Measurements from ENCODE around the gene INPP5A. TPM values are rescaled to one million over a fixed set of nuclear protein-coding genes. Genes with fewer than 3 reads are reported as not detected.

INPP5A gene
- total RNA-seq, 1 experiment from 2014 or later: 14.7 TPM

DNA sequence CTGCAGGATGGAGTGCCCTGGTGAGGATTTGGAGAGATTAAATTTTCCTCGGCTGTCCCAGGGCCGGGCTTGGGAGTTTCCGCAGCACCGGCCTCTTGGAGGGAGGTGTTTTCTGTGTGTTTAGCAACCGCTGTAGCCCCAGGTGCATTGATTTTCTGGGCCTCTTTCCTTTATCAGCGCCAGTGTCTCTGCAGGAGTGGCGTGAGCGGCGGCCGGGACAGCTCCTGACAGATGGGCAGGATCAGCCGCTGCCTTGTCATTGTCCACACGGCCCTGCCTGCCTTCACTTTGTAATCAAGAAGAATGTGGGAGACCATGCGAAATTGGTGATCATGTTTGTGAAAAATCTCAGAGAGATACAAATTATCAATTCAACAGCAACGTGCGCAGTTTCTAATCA lies 216.0 kb downstream of the INPP5A start:
- H3K9me3 Mint-ChIP-seq (ENCODE audit: unreplicated experiment): peaks cover 8% of the 10 kb centered on the region
- no peak overlapping the region for H3K4me3 Mint-ChIP-seq (ENCODE audit: unreplicated experiment)
- CTCF ChIA-PET: interaction anchor here (0.7 kb wide), 1 partner anchor 576 kb away, joined by 3 read pairs; no protein-coding TSS in a partner anchor
- BruUV-seq (replicated peaks): no TSS peak
- intact Hi-C loops (cut with micrococcal nuclease): no loop called here
- H3K4me1 Mint-ChIP-seq (ENCODE audit: insufficient read depth, unreplicated experiment): no peaks in the 10 kb centered on the region
- POLR2A ChIA-PET: interaction anchor here (0.5 kb wide), 1 partner anchor 22 kb away, joined by 3 read pairs; no protein-coding TSS in a partner anchor
- DNase-seq (ENCODE audit: unreplicated experiment): no peak
- H3K36me3 Mint-ChIP-seq (ENCODE audit: insufficient read depth, unreplicated experiment): peaks cover 11% of the 10 kb centered on the region
- no peaks in the 10 kb centered on the region for H3K27me3 Mint-ChIP-seq (ENCODE audit: insufficient read depth, unreplicated experiment)
- H3K27ac Mint-ChIP-seq (ENCODE audit: low read depth, unreplicated experiment): no peak overlapping the region
- TF ChIP-seq, protein P1, sequence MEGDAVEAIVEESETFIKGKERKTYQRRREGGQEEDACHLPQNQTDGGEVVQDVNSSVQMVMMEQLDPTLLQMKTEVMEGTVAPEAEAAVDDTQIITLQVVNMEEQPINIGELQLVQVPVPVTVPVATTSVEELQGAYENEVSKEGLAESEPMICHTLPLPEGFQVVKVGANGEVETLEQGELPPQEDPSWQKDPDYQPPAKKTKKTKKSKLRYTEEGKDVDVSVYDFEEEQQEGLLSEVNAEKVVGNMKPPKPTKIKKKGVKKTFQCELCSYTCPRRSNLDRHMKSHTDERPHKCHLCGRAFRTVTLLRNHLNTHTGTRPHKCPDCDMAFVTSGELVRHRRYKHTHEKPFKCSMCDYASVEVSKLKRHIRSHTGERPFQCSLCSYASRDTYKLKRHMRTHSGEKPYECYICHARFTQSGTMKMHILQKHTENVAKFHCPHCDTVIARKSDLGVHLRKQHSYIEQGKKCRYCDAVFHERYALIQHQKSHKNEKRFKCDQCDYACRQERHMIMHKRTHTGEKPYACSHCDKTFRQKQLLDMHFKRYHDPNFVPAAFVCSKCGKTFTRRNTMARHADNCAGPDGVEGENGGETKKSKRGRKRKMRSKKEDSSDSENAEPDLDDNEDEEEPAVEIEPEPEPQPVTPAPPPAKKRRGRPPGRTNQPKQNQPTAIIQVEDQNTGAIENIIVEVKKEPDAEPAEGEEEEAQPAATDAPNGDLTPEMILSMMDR (IDR thresholded peaks at IDR 0.05; ENCODE audit: unreplicated experiment): no peak

DNA sequence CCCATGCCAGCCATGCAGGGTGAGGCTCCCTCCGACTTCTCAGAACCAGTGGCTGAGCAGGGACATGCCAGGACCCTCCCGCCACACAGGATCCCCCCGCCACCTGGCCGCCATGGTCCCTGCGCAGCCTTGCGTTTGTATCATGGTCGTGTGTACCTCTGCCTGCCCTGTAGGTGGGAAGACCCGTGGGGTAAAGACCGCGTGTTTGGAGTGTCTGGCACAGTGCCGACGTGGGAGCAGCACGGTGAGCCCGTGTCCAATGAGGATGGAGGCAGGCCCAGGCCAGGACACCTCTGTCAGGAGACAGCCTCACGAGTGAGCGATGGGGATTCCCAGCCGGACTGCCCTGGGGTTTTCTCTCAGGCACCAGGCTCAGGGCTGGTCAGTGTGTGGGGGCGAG lies 216.5 kb downstream of the INPP5A start:
- Mint-ChIP-seq H3K27ac (ENCODE audit: low read depth, unreplicated experiment) (no peak overlapping the region), H3K4me1 (ENCODE audit: insufficient read depth, unreplicated experiment) (no peaks in the 10 kb centered on the region), H3K36me3 (ENCODE audit: insufficient read depth, unreplicated experiment) (peaks cover 11% of the 10 kb centered on the region), H3K27me3 (ENCODE audit: insufficient read depth, unreplicated experiment) (no peaks in the 10 kb centered on the region), H3K4me3 (ENCODE audit: unreplicated experiment) (no peak overlapping the region), H3K9me3 (ENCODE audit: unreplicated experiment) (peaks cover 8% of the 10 kb centered on the region)
- intact Hi-C loops (cut with micrococcal nuclease): no loop called here
- TF ChIP-seq, protein P1 (IDR thresholded peaks at IDR 0.05; ENCODE audit: unreplicated experiment): no peak
- POLR2A ChIA-PET: no interaction called here
- DNase-seq (ENCODE audit: unreplicated experiment): no peak
- BruUV-seq (replicated peaks): no TSS peak
- CTCF ChIA-PET: no interaction called here

DNA sequence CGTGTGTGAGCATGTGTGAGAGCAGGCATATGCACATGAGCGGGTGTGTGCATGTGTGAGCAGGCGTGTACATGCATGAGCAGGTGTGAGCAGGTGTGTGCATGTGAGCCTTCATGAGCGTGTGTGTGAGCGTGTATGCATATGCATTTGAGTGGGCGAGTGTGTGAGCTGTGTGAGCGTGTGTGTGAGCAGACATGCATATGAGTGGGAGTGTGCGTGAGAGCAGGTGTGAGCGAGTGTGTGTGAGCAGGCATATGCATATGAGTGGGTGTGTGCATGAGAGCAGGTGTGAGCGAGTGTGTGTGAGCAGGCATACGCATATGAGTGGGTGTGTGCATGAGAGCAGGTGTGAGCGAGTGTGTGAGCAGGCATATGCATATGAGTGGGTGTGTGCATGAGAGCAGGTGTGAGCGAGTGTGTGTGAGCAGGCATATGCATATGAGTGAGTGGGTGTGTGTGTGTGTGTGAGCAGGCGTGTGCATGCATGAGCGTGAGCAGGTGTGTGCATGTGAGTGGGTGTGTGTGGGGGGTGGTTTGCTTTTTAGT lies 217.7 kb downstream of the INPP5A start:
- intact Hi-C loops (cut with micrococcal nuclease): no loop called here
- ChIA-PET CTCF (no interaction called here), POLR2A (no interaction called here)
- H3K4me1 Mint-ChIP-seq (ENCODE audit: insufficient read depth, unreplicated experiment): no peaks in the 10 kb centered on the region
- H3K36me3 Mint-ChIP-seq (ENCODE audit: insufficient read depth, unreplicated experiment): peaks cover 7% of the 10 kb centered on the region
- H3K9me3 Mint-ChIP-seq (ENCODE audit: unreplicated experiment): peaks cover 8% of the 10 kb centered on the region
- H3K27me3 Mint-ChIP-seq (ENCODE audit: insufficient read depth, unreplicated experiment): no peaks in the 10 kb centered on the region
- no peak for DNase-seq (ENCODE audit: unreplicated experiment)
- H3K27ac Mint-ChIP-seq (ENCODE audit: low read depth, unreplicated experiment): no peak overlapping the region
- BruUV-seq (replicated peaks): no TSS peak
- TF ChIP-seq, protein P1 (IDR thresholded peaks at IDR 0.05; ENCODE audit: unreplicated experiment): no peak
- no peak overlapping the region for H3K4me3 Mint-ChIP-seq (ENCODE audit: unreplicated experiment)

DNA sequence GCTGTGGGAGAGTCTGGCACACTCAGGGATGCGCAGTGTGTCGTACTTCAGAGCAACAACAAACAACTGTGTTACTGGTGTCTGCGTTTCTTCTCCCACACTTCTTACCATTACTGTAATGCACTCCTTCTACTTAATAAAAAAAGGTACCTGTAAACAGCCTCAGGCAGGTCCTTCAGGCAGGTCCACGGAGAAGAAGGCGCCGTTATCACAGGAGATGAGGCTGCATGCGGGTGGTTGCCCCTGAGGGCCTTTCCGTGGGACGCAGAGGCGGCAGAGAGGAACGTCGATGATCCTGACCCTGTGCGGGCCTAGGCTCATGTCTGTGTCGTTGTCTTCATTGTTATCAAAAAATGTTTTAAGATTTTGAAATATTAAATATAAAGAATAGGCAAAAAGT lies 219.0 kb downstream of the INPP5A start:
- Mint-ChIP-seq H3K27me3 (ENCODE audit: insufficient read depth, unreplicated experiment) (no peaks in the 10 kb centered on the region), H3K27ac (ENCODE audit: low read depth, unreplicated experiment) (no peak overlapping the region), H3K4me3 (ENCODE audit: unreplicated experiment) (no peak overlapping the region), H3K36me3 (ENCODE audit: insufficient read depth, unreplicated experiment) (peaks cover 5% of the 10 kb centered on the region), H3K9me3 (ENCODE audit: unreplicated experiment) (peaks cover 8% of the 10 kb centered on the region), H3K4me1 (ENCODE audit: insufficient read depth, unreplicated experiment) (no peaks in the 10 kb centered on the region)
- TF ChIP-seq, protein P1 (IDR thresholded peaks at IDR 0.05; ENCODE audit: unreplicated experiment): no peak
- POLR2A ChIA-PET: no interaction called here
- no TSS peak for BruUV-seq (replicated peaks)
- CTCF ChIA-PET: interaction anchor here (0.5 kb wide), 1 partner anchor 34 kb away, joined by 3 read pairs; no protein-coding TSS in a partner anchor
- DNase-seq (ENCODE audit: unreplicated experiment): no peak
- intact Hi-C loops (cut with micrococcal nuclease): no loop called here
